ENCODE data around the gene GMPR. TPM values are rescaled to one million over a fixed set of nuclear protein-coding genes. Genes with fewer than 3 reads are reported as not detected.

The GMPR gene
- total RNA-seq, 2 experiments from 2014 or later, result not detected

- H2AFZ ChIP-seq (ENCODE audit: low read length), result no peak overlapping the region
- CTCF ChIA-PET (ENCODE audit: unreplicated experiment), result interaction anchor here (0.5 kb wide), 1 partner anchor 104 kb away, joined by 3 read pairs; no protein-coding TSS in a partner anchor
Measured at GRCh38 chr6:16306334-16306733, 67.9 kb downstream of the GMPR start.

GRCh38 chr6:16311763-16312162 lies 73.4 kb downstream of the GMPR start:
- CTCF ChIA-PET (ENCODE audit: unreplicated experiment), result no interaction called here
- no peak for TF ChIP-seq CTCF (conservative IDR thresholded peaks at IDR 0.05; ENCODE audit: low read length)
- TF ChIP-seq EZH2phosphoT487 (IDR thresholded peaks at IDR 0.05; ENCODE audit: borderline replicate concordance, low read depth, low read length), result no peak
- no peak overlapping the region for H3K4me2 ChIP-seq (ENCODE audit: low read length)
- H3K36me3 ChIP-seq (ENCODE audit: insufficient read depth, low read length), result no peaks in the 10 kb centered on the region
- H3K9me2 ChIP-seq (ENCODE audit: insufficient read depth, low read length), result no peaks in the 10 kb centered on the region
- no peaks in the 10 kb centered on the region for H3K9me3 ChIP-seq (ENCODE audit: low read length)
- no peaks in the 10 kb centered on the region for H3K79me2 ChIP-seq (ENCODE audit: insufficient read depth, low read depth, low read length)
- no peak for DNase-seq (ENCODE audit: low spot score)
- H2AFZ ChIP-seq (ENCODE audit: low read length), result no peak overlapping the region
- H4K20me1 ChIP-seq (ENCODE audit: insufficient read depth, low read length), result no peaks in the 10 kb centered on the region
- H3K4me1 ChIP-seq (ENCODE audit: insufficient read depth, low read length, poor library complexity, severe bottlenecking), result peaks cover under 1% of the 10 kb centered on the region
- no peak overlapping the region for H3K27ac ChIP-seq (ENCODE audit: low read depth, low read length, poor library complexity, severe bottlenecking)
- POLR2A ChIA-PET, result no interaction called here
- BruUV-seq (replicated peaks), result no TSS peak
- intact Hi-C loops (cut with micrococcal nuclease; ENCODE audit: unreplicated experiment), result no loop called here
- no peak overlapping the region for H3K4me3 ChIP-seq (ENCODE audit: low read depth, low read length, poor library complexity, severe bottlenecking)

More at GRCh38 chr6:16306334-16306733, 67.9 kb downstream of the GMPR start:
- no peaks in the 10 kb centered on the region for H3K9me2 ChIP-seq (ENCODE audit: insufficient read depth, low read length)
- peak overlapping the region; percentile 19; the same call in 1 of the 2 replicates for H3K4me2 ChIP-seq (ENCODE audit: low read length)
- DNase-seq (ENCODE audit: low spot score), result no peak
- H3K9me3 ChIP-seq (ENCODE audit: low read length), result no peaks in the 10 kb centered on the region
- POLR2A ChIA-PET, result no interaction called here
- H3K4me3 ChIP-seq (ENCODE audit: low read depth, low read length, poor library complexity, severe bottlenecking), result no peak overlapping the region
- BruUV-seq (replicated peaks), result no TSS peak
- no peaks in the 10 kb centered on the region for H4K20me1 ChIP-seq (ENCODE audit: insufficient read depth, low read length)
- TF ChIP-seq CTCF (conservative IDR thresholded peaks at IDR 0.05; ENCODE audit: low read length), result no peak
- TF ChIP-seq EZH2phosphoT487 (IDR thresholded peaks at IDR 0.05; ENCODE audit: borderline replicate concordance, low read depth, low read length), result no peak
- no peaks in the 10 kb centered on the region for H3K4me1 ChIP-seq (ENCODE audit: insufficient read depth, low read length, poor library complexity, severe bottlenecking)
- H3K79me2 ChIP-seq (ENCODE audit: insufficient read depth, low read depth, low read length), result no peaks in the 10 kb centered on the region
- no peaks in the 10 kb centered on the region for H3K36me3 ChIP-seq (ENCODE audit: insufficient read depth, low read length)
- no peak overlapping the region for H3K27ac ChIP-seq (ENCODE audit: low read depth, low read length, poor library complexity, severe bottlenecking)
- intact Hi-C loops (cut with micrococcal nuclease; ENCODE audit: unreplicated experiment), result no loop called here

GRCh38 chr6:16313732-16314131 lies 75.3 kb downstream of the GMPR start:
- intact Hi-C loops (cut with micrococcal nuclease; ENCODE audit: unreplicated experiment), result no loop called here
- CTCF ChIA-PET (ENCODE audit: unreplicated experiment), result no interaction called here
- DNase-seq (ENCODE audit: low spot score), result no peak
- H3K4me1 ChIP-seq (ENCODE audit: insufficient read depth, low read length, poor library complexity, severe bottlenecking), result peaks cover 3% of the 10 kb centered on the region
- no peak overlapping the region for H3K4me2 ChIP-seq (ENCODE audit: low read length)
- POLR2A ChIA-PET, result no interaction called here
- no peaks in the 10 kb centered on the region for H3K9me2 ChIP-seq (ENCODE audit: insufficient read depth, low read length)
- H4K20me1 ChIP-seq (ENCODE audit: insufficient read depth, low read length), result no peaks in the 10 kb centered on the region
- BruUV-seq (replicated peaks), result no TSS peak
- H3K36me3 ChIP-seq (ENCODE audit: insufficient read depth, low read length), result no peaks in the 10 kb centered on the region
- no peak overlapping the region for H2AFZ ChIP-seq (ENCODE audit: low read length)
- H3K9me3 ChIP-seq (ENCODE audit: low read length), result no peaks in the 10 kb centered on the region
- no peak overlapping the region for H3K27ac ChIP-seq (ENCODE audit: low read depth, low read length, poor library complexity, severe bottlenecking)
- no peak overlapping the region for H3K4me3 ChIP-seq (ENCODE audit: low read depth, low read length, poor library complexity, severe bottlenecking)
- TF ChIP-seq EZH2phosphoT487 (IDR thresholded peaks at IDR 0.05; ENCODE audit: borderline replicate concordance, low read depth, low read length) (no peak), CTCF (conservative IDR thresholded peaks at IDR 0.05; ENCODE audit: low read length) (no peak)
- H3K79me2 ChIP-seq (ENCODE audit: insufficient read depth, low read depth, low read length), result no peaks in the 10 kb centered on the region

Data from OCI-LY7 (cell line).